ENCODE data around the gene MAP1A.
A peak's percentile ranks its signal among the peaks of the same experiment; 100 is the strongest.

MAP1A gene

GRCh38 chr15:43492673-43493601, 24.5 kb upstream of the MAP1A start, which contains the start of gene TP53BP1:
Gene TP53BP1, minus strand, starts transcription at chr15:43493156. Its CDS starts 113 bp downstream, at chr15:43493043.
- TF ChIP-seq, protein P1, sequence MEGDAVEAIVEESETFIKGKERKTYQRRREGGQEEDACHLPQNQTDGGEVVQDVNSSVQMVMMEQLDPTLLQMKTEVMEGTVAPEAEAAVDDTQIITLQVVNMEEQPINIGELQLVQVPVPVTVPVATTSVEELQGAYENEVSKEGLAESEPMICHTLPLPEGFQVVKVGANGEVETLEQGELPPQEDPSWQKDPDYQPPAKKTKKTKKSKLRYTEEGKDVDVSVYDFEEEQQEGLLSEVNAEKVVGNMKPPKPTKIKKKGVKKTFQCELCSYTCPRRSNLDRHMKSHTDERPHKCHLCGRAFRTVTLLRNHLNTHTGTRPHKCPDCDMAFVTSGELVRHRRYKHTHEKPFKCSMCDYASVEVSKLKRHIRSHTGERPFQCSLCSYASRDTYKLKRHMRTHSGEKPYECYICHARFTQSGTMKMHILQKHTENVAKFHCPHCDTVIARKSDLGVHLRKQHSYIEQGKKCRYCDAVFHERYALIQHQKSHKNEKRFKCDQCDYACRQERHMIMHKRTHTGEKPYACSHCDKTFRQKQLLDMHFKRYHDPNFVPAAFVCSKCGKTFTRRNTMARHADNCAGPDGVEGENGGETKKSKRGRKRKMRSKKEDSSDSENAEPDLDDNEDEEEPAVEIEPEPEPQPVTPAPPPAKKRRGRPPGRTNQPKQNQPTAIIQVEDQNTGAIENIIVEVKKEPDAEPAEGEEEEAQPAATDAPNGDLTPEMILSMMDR (IDR thresholded peaks at IDR 0.05; ENCODE audit: low read depth, low read length), result no peak

DNA sequence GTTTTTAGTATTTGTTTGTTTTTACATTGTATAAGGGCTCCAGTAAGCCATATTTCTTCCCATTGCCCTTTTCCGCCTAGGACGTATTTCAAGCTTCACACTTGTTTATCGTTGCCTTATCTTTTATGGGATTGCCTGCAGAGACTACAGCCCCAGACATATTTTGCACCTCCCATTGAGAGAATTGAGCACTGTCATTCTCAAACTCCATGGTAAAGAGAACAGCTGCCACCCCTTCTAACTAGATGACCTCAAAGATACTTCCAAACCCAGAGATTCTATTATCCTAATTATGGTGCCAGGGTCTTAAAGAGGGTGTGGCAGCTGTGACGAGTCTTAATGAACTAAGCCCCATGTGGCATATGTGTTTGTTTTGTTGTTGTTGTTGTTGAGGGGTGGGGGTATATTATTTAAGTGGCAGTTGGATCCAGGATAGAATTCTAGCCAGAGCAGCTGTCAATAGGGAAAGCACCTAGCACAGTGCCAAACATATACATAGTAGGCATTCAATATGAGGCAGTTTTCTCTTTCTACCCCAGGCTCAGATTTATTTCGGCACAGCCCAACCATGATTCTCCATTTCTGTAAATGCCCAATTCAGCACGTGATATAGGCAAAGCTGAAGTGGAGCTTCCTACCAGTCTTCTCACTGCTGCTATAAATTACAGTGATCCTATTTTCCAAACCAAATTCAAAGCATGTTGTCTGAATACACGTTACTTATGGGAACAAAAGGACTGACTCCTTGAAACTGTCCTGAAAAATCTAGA, 23.5 kb upstream of the MAP1A start:
- peaks cover 17% of the 10 kb centered on the region for H3K36me3 ChIP-seq
- no peaks in the 10 kb centered on the region; the same call in 1 of the 2 replicates for H3K4me1 ChIP-seq
- TF ChIP-seq, protein P1 (IDR thresholded peaks at IDR 0.05; ENCODE audit: low read depth, low read length), result no peak
- H3K9me3 ChIP-seq, result no peaks in the 10 kb centered on the region
- DNase-seq, result no peak
- no peaks in the 10 kb centered on the region for H3K27me3 ChIP-seq
- H3K4me3 ChIP-seq (ENCODE audit: low read depth, low read length), result peak overlapping the region; percentile 61

More at GRCh38 chr15:43492673-43493601, 24.5 kb upstream of the MAP1A start, which contains the start of gene TP53BP1:
- DNase-seq, result peak; percentile 97
- H3K4me3 ChIP-seq (ENCODE audit: low read depth, low read length), result peak within 1 kb of the TSS; percentile 61
- H3K4me1 ChIP-seq, result no peaks in the 10 kb centered on the region
- H3K9me3 ChIP-seq, result no peaks in the 10 kb centered on the region
- H3K36me3 ChIP-seq, result peaks cover 24% of the 10 kb centered on the region
- no peaks in the 10 kb centered on the region for H3K27me3 ChIP-seq

DNA sequence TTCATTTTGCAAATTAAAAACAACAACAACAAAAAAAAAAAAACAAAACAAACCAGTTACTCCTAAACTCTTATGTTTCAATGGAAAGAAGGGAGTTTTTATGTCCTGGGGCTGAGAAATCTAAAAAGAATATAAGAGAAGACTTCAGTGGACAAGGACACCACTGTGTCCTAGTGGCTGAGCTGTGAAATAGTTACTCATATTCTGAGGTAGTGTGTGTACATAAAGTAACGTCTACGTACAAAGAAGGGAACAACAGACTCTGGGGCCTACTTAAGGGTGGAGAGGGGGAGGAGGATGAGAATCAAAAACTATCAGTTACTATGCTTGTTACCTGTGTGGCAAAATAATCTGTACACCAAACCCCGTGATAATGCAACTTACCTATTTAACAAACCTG, 18.4 kb upstream of the MAP1A start:
- TF ChIP-seq, protein P1 (IDR thresholded peaks at IDR 0.05; ENCODE audit: low read depth, low read length), result no peak
- no peak for DNase-seq
- Histone ChIP-seq H3K4me3 (ENCODE audit: low read depth, low read length) (no peak overlapping the region), H3K9me3 (no peaks in the 10 kb centered on the region), H3K27me3 (no peaks in the 10 kb centered on the region), H3K4me1 (no peaks in the 10 kb centered on the region; the same call in 1 of the 2 replicates), H3K36me3 (no peaks in the 10 kb centered on the region)

DNA sequence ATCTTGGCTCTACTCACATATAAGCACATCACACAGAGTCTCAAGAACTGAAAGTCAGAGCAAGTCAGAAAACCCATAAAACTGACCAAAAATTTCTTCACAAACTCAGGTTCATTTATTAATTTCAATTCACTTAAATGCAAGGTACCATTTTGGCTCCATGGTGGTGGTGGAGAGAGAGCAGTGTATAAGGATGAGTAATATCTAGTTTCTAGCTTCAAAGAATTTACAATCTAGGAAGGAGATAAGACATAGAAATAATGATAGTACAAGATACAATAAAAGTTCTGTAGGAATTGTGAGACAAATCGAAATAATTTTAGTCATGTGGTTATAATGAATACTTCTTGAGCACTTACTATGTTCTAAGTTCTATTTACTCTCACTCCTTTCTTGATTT, 17.8 kb upstream of the MAP1A start:
- Histone ChIP-seq H3K9me3 (no peaks in the 10 kb centered on the region), H3K4me3 (ENCODE audit: low read depth, low read length) (no peak overlapping the region), H3K27me3 (no peaks in the 10 kb centered on the region), H3K4me1 (no peaks in the 10 kb centered on the region; the same call in 1 of the 2 replicates), H3K36me3 (no peaks in the 10 kb centered on the region)
- TF ChIP-seq, protein P1 (IDR thresholded peaks at IDR 0.05; ENCODE audit: low read depth, low read length), result no peak
- no peak for DNase-seq

- no peak for DNase-seq
- TF ChIP-seq, protein P1 (IDR thresholded peaks at IDR 0.05; ENCODE audit: low read depth, low read length), result no peak
- Histone ChIP-seq H3K4me3 (ENCODE audit: low read depth, low read length) (no peak overlapping the region), H3K9me3 (no peaks in the 10 kb centered on the region), H3K4me1 (peaks cover 16% of the 10 kb centered on the region), H3K36me3 (no peaks in the 10 kb centered on the region), H3K27me3 (no peaks in the 10 kb centered on the region)
Observed at GRCh38 chr15:43505738-43506137, 11.7 kb upstream of the MAP1A start.

Data from BE2C (cell line).